HUDEP-2 (cell line): Measurements from ENCODE around the gene CCDC149.
A peak's percentile ranks its signal among the peaks of the same experiment; 100 is the strongest.

Source experiments
- DNase-seq, 76 experiments: peaks; one replicate each; lab custom pipeline; 2025; ENCODE audit not compliant: unreplicated experiment in 76 of 76; lab: John Stamatoyannopoulos, UW

Gene CCDC149

DNA sequence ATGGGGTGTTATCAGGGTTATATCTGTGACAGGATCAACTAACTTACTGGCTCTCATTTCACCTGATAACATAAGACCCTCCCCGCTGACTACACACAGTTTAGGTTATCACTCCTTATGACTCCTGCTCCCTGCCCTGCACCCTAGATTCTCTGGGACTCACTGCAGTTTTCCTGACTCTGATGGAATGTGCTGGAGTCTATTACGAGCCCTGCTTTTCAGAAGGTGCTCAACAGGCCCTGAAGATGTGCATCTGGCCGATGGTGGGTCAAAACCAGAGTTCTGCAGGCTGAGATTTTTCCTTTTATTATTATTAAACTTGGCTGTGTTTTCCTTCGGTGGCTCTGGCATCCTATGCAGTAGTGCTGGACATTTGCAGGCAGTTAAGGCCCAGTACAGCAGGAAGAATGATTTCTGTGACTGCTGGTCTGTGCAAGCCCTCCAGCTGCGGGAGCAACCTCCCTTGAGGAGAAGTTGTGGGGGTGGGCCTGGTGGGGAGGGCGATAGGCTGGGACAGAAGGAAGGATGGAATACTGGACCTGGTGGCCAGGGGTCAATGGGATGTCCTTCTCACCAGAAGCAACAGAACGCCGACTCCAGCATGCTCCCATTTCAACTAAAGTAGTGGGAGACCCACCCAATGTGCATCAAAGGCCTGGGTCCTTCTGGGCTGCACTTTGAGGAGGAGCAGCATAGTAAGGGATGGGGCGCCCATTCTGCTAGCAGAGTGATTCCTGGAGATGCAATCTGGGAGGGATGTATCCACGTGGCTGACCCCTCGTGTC is 106.4 kb downstream of the CCDC149 start:
- no peak for DNase-seq

DNA sequence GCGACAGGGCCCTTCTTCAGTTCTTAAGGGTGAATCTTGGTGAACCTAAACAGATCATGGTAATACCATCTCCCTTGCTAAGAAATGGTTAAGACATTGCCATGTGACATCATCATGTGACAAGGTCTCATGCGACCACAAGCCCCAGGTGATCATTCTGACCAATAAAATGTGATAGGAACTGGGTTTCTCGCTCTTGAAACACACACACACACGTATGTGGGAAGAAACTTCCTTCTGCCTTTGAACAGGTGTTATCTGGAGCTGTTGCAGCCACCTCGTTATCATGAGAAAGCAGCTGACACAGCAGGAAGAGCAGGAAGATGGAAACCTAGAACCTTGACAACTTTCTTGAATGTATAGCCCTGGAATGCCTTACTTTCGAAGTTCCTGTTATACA is 107.3 kb downstream of the CCDC149 start:
- DNase-seq, result no peak

DNA sequence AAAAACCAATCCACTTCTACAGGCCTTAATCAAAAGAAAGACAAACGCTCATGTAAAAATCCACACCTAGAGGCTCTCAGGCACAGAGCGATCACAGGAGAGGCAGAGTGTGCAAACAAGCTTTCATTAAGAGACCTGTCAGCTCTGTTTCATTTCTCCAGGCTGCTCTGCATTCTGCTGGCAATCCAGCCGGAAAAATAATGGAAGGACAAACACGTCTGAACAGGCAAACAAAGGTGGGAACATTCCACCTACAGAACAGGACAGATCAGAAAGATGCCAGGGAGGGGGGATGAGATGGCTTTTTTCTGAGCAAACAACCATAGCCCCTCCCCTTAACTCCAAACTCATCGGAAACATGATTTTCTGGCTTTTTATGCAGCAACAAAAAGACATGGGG is 107.8 kb downstream of the CCDC149 start:
- no peak for DNase-seq

DNA sequence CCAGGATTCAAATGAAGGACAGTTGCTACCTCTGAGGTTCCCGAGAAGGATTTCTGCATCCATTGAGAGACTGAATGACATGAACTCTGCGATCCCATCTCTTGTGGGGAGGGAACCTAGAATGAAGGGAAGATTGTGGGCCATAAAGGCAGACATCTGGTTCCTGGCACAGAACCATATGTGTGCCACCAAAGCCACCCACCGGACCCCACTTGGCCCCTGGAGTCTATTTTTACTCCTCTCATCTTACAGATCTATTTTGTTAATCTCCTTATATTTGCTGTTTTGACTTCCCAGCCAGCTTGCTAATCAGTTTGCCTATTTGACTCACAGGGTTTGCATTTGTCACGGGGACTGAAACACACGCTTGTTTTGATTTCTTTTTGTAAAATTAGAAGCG is 110.2 kb downstream of the CCDC149 start:
- DNase-seq, result no peak

DNA sequence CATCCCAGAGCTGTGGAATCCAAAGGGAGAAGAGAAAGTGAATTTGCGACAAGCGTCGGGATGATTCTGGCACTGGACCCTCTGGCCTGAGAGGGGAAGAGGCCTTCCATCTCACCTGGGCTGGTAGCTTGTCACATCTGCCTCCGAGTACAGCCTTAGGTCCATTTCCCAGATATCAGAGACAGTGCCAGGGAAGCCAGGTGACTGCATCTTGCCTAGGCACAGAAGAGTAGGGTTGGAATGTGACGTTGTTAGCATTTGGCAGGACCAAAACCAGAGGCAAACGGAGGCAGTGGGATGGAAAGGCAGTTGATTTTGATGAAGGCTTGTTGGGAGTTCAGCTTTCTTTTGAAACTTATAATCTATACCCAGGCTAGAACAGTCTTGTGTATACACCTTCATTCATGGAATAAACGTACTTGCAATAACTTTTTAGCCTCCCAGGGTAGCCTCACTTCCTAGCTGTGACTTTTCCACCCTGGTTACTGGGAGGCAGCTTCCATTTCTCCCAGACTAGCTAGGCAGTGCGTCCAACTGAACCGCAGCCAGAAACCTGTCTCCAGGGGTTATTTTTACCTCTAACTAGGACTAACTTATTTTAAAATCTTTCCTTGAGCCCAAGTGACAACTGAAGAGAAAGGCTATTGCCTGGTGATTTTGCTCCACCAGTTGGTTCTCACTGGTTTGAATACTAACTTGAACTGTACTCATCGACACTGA is 111.5 kb downstream of the CCDC149 start:
- DNase-seq, result no peak

DNA sequence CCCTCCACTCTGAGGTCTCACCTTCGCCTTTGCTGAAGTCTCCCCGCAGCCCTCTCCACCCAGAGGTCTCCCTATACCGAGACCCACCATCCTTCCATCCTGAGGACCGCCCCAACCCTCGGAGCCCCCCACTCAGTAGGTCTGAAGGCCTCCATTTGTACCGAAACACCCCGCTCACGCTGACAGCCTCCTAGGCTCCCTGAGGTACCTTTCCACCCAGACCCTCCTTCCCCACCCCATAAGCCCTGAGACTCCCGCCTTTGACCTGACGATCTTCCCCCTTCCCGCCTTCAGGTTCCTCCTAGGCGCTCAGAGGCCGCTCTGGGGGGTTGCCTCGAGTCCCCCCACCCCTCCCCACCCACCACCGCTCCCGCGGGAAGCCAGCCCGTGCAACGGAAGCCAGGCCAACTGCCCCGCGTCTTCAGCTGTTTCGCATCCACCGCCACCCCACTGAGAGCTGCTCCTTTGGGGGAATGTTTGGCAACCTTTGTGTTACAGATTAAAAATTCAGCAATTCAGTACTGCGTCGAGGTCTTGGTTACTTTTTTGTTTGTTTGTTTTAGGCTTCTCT is 112.4 kb downstream of the CCDC149 start:
- no peak for DNase-seq

DNA sequence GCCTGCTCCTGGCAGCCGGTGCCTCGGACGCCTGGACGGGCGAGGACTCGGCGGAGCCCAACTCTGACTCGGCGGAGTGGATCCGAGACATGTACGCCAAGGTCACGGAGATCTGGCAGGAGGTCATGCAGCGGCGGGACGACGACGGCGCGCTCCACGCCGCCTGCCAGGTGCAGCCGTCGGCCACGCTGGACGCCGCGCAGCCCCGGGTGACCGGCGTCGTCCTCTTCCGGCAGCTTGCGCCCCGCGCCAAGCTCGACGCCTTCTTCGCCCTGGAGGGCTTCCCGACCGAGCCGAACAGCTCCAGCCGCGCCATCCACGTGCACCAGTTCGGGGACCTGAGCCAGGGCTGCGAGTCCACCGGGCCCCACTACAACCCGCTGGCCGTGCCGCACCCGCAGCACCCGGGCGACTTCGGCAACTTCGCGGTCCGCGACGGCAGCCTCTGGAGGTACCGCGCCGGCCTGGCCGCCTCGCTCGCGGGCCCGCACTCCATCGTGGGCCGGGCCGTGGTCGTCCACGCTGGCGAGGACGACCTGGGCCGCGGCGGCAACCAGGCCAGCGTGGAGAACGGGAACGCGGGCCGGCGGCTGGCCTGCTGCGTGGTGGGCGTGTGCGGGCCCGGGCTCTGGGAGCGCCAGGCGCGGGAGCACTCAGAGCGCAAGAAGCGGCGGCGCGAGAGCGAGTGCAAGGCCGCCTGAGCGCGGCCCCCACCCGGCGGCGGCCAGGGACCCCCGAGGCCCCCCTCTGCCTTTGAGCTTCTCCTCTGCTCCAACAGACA is 113.1 kb downstream of the CCDC149 start:
- DNase-seq, result no peak

DNA sequence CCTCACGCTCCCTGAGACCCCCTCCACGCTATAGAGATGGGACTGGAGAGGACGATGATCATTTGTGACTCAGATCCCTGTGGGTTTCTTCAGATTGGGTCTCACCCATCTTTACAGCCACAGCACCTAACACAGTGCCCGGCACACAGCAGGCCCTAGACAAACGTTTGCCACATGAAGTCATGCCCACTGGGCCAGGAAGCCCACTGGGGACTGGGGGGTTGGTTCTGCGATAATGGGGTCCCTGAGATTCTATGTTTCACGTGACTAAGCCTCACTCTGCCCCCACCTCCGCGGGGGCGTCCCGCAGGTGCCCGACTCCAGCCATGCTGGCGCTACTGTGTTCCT is 113.7 kb downstream of the CCDC149 start:
- DNase-seq, result no peak

DNA sequence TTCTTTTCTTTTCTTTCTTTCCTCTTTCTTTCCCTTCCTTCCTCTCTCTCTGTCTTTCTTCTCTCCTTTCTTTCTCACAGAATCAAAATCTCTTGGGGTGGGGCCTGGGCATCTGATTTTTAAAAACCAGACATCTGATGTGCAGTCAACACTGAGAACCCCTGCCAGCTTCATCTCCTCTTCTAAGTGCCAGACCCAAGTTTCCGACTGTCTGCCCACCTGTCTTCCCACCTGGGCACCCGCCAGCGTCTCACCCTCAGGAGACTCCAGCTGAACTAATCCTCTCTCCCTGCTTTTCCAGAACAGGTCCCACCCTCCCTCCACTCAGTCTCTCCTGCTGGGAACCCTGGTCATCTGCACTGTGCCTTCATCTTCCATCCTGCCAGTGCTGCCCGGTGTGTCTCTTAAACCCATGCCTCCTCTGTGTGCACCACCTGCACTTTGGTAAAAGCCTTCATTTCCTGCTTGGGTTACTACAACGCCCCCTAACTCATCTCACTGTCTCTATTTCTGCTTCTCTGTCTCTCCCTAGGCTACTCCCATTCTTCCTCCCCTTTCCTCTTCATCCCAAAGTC is 114.7 kb downstream of the CCDC149 start:
- no peak for DNase-seq

DNA sequence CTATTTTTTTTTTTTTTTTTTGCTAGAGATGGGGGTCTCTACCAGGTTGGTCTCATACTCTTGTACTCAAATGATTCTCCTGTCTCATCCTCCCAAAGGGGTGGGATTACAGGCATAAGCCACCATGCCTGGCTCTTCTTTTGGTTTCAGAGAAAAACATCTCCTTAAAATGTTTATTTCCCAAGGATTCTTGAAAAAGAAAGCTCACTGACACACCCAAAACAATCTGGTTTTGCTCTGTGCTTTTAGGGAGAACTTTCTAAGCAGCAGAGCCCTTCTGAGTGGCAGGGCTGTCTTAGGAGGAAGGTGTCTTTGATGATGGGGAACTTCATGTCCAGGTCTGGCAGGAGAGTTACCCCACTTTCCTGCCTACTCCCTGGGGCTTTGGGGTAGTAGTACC is 116.2 kb downstream of the CCDC149 start:
- DNase-seq, result no peak

DNA sequence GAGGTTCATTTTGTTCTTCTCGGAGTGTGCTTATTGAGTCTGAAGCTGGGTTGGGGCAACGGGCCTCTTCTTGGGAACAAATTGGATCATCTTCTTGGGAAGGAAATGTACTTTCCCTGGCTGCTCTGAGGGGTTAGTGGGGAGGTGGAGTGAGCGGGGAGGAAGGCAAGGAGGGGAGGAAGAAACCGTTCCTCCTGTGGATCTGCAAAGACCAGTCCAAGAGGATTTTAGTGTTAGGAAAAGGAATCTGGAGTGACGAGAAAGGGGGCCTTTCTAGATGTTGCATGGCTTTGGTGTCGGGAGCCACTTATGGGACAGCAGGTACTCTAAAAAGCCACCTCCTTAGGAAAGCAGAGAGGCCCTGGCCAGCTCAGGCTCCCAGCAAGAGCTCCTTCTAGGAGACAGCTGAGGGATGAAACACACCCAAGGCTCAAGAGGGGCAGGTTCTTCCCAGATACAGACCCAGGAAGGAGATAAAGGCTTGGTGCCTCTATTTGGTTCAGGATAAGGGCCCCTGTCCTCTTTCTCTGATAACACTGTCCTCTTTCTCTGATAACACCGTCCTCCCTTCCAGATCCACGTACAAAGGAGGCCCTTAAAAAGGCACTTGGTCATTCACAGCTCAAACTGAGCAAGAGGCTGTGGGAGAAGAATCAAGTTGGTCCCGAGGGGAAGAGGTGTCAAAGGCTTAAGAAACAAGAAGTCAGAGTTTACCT is 117.0 kb downstream of the CCDC149 start:
- peak in 13 of 76 experiments; percentile 1 to 55 (median 13) for DNase-seq

DNA sequence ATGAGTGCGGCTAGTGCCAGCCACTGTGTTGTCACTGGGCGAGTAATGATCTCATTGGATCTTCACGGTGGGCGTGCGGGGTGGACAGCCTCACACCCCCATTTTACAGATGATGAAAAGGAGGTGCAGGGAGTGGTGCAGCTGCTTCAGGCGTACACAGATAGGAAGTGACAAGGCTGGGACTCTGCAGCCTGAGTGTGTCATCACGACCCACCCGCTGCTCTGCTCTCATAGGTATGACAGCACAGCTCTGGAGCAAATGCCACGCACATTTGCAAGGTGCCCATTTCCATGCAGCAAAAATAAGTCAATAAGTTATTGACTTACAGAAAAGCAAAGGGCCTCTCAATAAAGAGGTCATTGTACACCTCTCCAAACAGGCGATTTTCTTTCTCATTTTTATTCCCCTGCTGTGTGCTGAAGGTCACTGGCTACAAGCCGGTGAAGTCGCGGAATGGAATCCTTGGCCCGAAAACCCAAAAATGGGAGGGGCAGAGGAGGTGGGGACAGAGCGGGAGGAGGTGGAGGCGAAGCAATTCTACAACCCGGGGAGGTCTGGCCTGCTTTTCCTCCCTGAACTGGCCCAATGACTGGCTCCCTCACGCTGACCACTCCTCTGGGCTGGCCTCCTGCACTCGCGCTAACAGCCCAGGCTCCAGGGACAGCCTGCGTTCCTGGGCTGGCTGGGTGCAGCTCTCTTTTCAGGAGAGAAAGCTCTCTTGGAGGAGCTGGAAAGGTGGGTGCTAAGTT is 117.8 kb downstream of the CCDC149 start, which contains the start of gene SOD3:
SOD3 (plus strand) TSS at position 658 of the 750 bp plus-strand sequence. CDS start 3,949 bp downstream, outside the sequence.
- peak in 3 of 76 experiments; percentile 4 to 22 (median 19) for DNase-seq

DNA sequence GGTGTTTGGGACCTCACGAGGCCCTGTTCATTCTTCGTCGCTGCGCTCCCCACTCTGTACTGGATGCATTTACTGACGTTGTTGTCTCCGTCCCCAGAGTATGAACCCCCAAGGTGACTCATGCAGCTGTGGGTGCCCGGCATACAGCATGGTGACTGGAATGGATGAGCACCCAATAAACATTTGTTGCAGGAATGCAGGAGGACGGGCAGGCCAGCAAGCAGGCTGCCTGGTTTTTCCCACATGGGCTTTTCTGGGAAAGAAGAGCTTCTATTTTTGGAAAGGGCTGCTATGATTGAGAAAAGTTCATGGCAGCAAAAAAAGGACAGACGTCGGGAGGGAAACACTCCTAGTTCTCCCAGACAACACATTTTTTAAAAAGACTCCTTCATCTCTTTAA is 118.4 kb downstream of the CCDC149 start:
- no peak for DNase-seq

DNA sequence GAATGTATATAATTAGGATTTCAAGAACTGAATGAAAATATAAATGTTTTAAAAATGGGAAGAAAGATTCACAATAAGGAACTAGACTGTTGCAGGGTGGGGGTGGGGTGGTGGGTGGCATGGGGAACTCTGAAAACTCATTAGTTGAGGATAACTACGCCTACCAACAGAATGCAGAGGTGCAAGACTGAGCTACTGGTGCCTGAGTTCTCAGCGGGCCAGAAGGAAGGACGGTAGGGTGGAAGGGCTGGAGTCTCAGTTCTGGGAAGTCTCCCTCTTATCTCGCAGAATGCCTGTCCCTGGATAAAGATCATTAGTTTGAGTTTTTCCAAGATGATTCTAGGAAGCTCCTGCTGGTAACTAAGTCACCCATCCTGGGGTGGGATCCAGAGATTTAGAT is 118.8 kb downstream of the CCDC149 start:
- DNase-seq, result no peak

DNA sequence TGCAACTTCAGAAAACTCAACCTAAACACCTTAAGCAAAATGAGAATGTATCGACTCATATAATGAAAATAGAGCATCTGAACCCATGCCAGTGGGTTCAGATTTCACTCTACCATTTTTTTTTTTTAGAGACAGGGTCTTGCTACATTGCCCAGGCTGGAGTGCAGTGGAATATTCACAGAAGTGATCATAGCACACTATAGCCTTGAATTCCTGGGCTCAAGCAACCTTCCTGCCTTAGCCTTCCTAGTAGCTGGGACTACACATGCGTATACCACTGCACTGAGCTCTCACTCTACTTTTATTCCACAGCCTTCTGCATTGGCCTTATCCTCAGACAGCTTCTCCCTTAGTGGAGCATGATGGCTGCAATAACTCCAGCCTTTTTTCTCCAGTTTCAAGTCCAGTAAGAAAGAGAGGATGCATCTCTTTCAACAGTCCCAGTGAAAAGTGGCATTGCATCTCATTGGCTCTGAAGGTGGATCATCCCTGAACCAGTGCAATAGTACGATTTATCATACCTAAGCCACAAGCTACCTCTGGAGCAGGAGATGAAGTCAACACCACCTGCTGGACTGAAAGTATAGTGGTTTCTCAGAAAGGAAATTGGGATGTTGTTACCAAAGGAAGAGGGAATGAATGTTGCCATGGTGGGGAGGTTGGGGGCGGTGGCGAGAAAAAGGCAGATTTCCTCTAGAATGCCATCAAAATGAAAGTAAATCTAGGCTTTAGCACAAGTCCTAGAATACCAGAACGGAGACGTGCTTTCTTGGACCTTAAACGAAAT is 119.4 kb downstream of the CCDC149 start:
- no peak for DNase-seq

DNA sequence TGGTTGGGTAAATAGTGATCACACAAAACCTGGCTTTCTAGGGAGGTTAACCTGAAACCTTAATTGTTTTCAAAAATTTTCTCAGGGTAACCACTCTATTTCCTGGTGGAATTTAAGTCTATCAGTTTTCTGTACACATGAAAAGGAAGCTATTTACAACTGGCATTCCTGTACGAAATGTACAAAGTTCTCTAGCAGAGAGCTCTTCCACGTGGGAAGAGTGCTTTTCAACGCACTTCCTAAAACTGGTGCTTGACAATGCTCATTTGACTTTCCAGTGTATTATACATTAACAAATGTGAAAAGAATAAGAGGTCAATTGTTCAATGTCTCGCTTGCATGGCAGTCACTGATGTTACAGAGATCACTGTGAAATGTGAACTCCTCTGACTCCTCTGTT is 120.3 kb downstream of the CCDC149 start:
- DNase-seq, result no peak

DNA sequence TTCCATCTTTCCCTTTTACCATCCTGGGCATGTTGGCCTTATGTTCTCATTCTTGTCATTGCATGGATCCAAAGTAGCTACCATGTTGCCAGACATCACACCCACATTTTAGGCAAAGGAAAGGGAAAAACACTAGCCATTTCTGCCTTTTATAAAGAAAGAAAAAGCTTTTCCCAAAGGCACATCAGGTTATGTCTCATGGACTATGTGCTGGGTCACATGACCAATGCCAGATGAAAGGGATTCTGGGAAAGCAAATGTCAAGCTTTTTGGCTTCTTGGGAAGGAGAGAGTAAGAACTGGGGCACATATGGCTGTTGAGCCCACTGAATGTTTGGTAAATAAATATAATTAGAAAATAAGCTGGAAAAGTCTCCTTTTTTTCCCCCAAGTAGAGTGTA is 121.8 kb downstream of the CCDC149 start:
- no peak for DNase-seq

DNA sequence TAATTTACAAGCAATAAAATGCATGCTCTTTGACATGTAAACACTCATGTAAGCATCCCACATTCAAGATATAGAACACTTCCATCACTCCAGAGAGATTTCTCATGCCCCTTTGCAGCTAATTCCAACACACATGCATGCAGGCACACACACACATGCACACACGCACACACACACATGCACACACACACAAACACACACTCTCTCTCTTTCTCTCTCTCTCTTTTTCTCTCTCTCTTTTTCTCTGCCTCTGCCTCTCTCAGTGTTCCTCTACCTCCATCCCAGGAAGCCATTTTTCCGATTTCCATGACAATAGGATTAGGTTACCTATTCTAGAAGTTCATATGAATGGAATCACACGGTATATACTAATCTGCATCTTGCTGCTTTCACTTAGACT is 129.3 kb downstream of the CCDC149 start:
- no peak for DNase-seq
